ENCODE data around the gene MED12L.

MED12L gene

DNA sequence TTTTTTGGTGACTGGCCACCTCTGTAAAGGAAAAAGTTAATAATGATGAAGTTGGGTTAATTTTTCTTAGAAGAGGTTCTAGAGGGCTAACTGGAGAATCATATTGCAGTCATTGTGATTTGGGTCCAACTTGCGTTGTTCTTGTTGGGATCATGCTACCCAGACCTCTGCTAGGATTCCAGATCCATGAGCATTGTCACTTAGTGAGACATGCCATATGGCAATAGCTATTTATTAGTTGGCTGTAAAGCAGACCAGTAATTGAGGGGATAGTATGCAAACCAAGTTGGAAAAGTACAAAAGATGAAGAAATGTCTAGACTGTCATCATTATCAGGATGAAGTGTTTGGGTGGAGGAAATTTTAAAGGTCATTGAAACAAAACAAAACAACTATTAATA is 329.8 kb downstream of the MED12L start:
- DNase-seq (ENCODE audit: low spot score): no peak

DNA sequence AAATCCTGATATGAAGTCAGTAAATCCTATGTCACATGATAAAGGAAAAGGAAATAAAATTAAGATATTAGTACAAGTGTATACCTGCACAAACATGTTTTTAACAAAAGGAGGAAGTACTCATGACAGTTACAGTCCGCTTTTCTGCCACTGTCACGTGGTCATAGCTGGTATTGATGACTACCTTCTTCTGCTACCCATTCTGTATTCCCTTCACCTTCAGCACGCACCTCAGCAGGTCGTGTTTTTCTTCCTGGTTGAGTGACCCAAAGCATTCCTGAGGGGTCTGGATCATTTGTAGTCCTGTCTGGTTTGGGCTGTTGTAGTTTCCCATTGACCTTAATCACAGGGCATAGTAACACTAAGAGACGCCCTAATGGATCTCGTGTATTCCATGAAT is 334.3 kb downstream of the MED12L start:
- DNase-seq (ENCODE audit: low spot score): no peak

DNA sequence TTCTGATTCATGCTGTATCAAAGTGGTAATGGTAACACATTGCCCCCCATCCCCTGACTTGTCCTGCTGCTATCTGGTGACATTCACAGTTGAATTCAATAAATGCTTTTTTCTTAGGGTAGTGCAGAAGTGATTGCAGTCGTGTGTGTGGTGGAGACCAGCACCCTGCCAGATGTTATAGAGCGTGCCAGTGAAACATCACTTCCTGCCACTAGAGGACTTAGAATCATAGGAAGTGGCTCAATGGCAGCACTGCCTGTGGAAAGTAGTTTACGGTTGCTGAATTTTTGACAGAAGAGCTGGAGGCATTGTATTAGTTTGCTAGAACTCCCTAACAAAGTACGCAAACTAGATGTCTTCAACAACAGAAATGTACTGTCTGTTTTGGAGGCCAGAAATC is 336.5 kb downstream of the MED12L start:
- DNase-seq (ENCODE audit: low spot score): no peak

DNA sequence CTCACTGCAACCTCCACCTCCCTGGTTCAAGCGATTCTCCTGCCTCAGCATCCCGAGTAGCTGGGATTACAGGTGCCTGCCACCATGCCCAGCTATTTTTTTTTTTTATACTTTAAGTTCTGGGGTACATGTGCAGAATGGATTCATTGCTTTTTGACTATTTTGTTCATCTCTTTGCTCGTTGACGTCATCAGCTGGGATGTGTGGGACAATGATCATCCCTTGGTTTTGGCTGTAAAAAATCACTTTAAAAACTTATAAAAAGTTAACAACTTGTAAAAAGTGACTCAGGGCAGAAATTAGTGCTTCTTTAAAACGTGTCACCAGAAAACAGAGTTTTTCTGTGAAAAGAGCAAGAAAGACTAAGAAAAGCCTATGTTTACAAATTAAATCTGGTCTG is 337.6 kb downstream of the MED12L start:
- no peak for DNase-seq (ENCODE audit: low spot score)

DNA sequence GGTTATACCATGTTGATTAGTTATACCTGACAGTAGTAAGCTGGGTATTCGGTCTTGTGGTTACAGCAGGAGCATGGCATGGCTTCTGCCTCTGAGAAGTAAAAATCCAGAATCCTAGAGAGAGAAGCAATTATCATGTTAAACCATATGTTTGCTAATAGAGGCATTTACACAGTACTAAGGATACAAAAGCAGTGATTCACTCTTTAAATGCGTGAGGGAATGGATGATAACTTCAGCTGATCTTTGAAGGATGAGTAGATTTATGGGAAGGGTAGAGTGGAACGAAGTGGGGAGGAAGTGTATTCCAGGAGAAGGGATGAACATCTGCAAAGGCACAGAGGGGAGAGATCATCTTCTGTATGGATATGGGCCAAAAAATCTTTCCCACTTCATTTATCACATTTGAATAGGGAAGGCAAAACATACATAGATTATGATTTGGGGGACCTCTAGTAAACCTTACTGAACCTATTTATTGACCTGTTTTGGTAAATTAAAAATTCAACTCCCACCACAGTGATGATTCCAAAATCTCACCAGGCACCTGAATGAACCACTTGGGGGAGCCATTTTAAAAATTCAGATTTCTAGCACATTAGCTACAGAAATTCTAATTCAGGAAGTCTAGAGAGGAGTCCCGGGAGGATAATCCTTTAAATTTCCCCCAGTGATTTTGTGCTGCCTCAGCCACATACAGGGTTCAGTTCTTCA is 340.3 kb downstream of the MED12L start:
- DNase-seq (ENCODE audit: low spot score): no peak

DNA sequence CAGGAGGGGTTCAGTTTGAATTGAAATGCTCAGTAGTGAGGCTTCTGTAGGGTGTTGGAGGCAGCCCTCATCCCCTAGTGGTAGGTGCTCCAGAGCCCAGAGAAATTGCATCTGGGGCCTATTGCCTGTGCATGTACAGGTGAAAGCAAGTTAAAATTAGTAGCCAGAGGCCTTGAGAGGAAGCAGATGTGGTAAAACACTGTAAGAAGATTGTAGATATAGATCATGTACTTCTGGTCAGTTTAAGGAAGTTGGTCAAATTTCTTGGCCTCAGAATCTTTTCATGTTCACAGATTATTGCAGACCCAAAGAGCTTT is 340.8 kb downstream of the MED12L start:
- DNase-seq (ENCODE audit: low spot score): no peak

DNA sequence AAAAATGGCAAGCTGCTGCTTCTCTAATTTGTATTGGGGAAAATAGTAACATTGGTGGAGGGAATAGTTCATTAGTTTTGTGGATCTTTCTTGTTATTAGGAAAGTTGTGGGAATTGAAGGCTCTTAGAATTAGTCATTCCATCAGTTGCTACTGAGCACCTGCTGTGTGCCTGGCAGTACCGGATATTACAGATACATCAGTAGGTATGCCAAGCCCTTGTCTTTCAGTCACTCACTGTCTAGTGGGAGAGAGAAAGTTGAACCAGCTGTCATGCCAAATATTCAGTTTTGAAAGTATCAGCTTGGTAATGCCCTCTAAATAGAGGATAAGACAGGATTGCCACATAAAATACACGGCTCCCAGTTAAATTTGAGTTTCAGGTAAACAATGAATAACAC is 342.9 kb downstream of the MED12L start:
- DNase-seq (ENCODE audit: low spot score): peak; percentile 33

DNA sequence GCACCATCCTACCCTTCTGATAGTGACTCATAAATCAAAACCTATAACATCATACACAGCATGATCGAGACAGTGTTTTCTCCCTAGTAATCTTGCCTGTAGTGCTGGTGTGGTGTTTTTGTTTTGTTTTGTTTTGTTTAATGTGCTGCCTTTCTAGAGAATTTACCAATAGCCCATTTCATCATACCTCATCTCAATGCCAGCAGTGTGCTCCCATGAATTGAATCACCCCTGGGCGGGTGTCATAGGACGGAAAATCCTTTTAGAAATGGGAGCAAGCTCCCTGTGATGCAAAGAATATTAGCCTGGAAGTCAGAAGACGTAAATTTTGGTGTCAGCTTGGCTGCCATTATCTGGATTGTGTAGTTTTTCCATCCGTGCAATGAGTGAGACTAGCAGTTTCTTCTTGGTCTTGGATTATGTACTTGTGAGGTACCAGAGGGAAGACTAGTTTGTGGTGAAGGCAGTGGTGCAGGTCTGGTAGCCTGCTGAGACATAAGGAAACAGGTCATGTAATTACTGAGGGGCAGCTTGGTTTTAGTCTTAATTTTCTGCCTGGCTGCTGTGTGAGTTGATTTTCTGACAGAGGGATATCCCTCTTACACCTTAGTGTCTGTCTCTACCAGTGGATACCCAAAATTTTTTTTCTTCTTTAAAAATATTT is 345.5 kb downstream of the MED12L start:
- no peak for DNase-seq (ENCODE audit: low spot score)

DNA sequence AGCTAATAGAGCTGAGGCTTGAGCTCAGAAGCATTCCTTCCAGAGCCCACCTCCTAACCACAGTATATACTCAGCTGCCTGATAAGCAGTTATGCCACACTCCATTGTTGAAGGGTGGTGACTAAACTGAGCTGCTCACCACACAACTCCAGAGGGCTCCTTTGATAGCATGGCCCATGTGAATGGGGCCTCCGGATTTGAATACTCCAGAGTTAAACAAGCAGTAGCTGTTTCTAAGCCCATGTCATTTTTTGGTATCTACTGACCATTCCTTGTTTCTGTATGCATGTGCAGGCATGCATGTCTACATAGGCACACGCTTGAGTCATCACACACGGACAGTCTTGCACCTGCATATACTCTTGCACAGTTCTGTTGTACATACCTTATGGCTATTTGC is 346.5 kb downstream of the MED12L start:
- no peak for DNase-seq (ENCODE audit: low spot score)

DNA sequence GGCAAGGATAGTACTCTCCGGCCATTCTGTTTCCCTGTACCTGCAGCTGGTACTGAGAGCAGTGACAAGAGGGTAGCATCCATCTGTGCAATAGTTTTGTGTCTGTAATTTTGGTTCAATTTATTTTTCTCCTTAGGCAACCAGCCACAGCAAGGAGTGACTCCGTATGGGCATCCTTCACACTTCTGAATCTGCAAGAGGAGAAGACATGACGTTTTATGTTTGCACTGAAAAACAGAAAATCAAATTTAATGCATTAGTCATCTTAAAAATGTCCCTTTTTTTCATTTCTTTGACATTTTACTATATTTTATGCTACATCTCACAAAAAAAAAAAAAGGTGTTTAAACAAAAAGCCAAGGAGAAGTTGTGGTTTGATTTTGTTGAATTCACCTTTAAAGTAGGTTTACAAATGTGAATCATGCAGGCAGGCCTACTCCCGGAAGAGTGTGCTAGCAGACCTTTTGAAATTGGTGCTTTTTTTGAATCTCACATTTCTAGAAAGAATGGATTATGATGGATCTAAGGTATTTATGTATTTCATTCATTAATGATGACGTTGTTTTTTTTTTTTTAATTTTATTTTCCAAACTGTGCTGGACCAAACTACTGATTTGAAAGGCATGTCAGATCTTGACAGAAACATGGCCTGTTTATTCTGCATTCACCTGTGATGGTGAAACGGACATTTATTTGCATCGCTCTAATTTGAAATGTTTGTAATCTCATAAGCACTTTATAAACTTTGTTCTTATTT is 347.3 kb downstream of the MED12L start:
- no peak for DNase-seq (ENCODE audit: low spot score)

DNA sequence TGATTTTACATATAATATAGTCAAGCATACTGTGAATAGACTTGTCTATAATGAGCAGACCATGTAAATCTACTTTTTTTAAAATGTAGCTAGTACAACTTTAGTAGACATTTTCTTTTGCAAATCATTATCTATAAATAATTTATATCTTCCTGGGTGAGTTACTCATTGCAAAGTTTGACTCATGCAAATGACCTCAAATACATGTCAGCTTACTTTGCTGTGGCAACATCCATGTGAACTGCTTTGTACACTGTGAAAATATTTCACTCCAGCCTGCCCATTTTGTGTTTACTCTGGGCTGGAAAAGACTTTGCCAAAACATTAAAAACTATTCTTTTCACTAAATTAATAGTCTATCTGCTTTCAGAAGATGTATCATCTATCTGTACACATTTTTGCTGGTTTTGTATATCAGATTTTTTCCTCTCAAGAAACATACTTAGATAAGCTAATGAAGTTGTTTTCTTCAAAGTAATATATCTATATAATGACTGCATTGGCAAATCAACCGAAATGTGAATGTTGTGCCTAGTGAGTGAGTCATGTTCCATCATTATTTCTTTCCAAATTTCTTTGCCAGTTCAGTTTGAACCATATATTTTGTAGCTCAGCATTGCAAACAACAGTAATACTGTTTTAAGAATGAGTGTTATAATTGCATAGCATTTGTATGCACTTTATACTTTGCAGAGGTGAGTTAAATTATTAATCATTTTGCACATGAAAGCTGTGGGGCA is 348.9 kb downstream of the MED12L start:
- no peak for DNase-seq (ENCODE audit: low spot score)

DNA sequence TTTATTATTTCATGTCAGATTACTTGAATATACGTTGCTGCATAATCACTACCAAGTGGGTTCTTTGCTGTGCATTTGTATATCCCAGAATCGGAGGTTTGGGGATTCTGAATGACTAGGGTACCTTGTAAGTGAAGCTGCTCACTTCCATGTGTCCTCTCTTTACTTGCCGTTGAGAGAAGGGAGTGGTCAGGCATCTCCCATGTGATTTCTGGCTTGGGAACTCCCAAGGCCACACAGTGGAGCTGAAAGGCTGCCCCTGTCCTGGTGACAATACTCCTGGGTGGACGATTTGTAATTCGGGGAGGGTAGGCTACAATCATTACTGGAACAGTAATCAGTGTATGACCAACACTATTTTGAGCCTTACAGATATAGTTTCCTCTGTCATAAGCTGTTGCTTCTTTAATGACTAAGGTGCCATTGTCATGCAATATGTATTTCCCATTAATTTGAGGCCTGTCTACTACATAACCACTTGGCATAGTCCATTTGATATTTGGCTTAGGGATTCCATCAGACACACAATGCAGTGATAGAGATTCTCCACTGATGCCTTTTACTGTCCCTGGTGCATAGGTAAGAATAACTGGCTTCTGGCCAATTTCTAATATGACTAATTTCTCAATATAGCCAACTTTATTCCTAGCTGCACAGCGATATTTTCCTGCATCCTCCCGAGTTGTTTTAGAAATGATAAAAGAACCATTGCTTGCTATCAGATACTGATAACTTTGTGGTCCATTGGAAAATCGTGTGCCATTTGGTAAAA is 351.4 kb downstream of the MED12L start:
- DNase-seq (ENCODE audit: low spot score): no peak

DNA sequence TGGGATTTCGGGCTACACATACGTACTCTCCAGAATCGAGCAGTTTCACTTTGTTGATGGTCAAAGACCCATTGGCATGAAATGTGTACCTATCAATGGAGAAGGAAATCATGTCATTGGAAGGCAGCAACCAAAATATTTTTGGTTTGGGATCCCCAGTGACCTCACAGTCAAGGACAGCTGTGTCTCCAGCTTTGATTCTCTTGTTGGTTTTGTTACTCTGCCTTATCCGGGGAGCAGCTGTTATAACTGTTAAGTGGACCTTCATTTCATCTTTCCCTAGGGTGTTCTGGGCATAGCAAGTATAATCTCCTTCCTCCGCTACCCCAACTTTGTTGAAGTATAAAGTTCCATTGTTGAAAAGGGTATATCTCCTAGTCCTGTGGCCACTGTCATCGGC is 352.4 kb downstream of the MED12L start:
- DNase-seq (ENCODE audit: low spot score): no peak

DNA sequence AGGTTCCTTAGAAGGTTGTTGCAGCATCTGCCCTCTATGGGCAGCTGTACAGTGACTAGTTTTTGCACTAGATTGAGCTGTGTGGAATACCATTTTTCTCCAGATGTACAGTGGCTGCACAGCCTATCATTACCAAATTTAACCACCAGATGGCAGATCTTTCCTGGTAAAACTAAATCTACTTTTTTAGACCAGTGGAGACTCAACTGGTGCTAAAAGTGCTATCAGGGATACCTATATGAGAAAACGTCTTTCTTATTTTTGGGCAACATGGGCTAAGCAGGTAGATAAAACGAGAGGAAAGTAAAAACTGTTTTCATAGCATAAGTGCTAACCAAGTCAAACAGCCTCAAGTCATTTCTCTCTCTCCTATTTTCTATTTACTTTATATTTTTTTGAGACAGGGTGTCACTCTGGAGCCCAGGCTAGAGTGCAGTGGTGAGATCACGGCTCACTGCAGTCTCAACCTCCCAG is 354.2 kb downstream of the MED12L start:
- DNase-seq (ENCODE audit: low spot score): peak; percentile 67

DNA sequence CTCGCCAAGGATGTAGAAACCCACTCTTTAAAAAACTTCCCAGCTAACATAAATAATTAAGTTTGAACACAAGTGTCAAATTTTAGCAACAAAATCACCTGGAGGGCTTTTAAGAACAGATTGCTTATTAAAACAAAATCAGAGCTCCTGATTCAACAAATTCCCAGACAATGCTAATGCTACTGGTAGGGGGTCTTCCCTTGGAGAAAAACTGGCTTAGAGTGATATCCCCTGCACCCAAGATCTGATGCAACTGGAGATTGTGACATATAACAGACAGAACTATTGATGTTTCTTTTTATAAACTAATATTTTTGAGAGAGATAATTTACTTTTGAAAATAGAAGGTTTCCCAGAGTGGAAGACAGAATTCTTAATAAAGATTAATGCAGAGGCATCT is 355.5 kb downstream of the MED12L start:
- DNase-seq (ENCODE audit: low spot score): no peak

DNA sequence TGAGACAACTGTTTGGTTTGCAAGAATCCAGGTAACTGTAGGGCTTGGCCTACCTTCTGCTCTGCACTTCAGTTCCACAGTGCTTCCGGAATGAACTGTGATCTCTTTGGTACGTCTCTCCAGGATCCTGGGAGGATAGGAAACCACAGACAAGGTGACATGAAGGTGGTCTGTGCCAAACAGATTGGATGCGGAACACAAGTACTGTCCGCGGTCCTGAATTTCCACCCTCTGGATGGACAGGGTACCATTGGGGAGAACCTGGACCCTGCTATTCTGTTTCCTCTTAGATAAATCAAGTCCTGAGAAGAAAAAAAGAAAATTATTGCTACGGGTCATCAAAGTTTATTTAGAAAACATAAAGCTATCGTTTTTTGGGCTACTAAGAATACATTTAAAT is 358.1 kb downstream of the MED12L start:
- no peak for DNase-seq (ENCODE audit: low spot score)

DNA sequence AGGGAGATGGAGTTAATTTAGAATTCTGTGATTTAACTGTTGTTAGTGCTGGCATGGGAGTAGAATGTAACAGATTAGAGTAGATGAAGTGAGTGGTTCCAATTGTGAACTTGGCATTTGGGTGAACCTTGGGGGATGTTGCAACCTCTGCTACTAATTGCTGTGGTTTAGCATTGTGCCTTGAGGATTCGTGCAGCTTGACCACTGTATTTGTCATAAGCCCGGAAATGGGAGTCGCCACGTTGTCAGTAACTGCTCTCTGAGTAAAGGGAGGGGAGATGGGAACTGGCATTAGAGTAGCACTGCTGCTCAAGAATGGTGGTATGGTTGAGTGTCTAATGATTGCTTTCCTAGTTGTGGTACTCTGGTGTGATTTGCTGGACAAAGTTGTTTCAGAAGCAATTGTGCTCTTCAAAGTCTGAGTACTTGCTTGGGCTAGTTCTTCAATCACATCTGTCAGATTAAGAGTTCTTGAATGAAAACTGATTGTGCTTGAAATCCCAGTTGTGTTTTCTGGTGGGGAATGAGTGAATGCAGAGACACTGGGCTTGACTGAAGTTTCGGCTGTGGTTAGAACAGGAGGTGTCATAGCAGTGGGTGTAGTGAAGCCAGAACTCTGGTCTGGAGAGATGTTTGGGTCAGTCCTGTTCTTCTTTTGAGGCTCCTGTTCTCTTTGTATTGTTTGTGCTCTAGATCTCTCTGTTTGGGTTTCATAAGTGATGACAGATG is 360.0 kb downstream of the MED12L start:
- DNase-seq (ENCODE audit: low spot score): no peak

DNA sequence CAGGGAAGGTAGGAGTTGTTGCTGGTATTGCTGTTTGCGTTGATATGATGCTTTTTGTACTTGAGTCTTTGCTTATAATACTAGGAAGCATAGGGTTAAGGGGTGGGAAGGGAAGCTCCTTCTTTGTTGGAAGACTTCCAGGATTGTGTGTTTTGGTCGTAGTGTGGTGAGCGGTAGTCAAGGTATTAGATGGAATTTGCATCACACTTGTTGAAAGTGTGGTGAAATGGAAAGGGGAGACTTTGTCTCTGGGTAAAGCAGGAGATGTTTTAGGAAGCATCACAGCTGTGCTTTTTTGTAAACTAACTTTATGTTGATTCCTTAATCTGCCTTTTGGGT is 360.5 kb downstream of the MED12L start:
- DNase-seq (ENCODE audit: low spot score): no peak

DNA sequence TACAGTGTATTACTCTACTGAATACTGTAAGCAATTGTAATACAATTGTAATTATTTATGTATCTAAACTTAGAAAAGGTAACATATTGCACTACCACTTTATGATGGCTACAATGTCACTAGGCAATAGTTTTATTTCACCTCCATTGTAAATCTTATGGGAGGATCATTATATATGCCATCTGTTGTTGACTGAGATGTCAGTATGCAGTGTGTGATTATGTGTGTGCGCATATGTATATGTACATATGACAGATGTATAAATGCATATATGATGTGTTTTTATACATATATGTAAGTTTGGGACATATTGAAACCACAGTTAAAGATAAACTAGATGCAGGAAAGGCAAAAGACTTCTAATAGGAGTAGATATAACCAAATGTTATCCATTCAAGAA is 366.9 kb downstream of the MED12L start:
- DNase-seq (ENCODE audit: low spot score): no peak

DNA sequence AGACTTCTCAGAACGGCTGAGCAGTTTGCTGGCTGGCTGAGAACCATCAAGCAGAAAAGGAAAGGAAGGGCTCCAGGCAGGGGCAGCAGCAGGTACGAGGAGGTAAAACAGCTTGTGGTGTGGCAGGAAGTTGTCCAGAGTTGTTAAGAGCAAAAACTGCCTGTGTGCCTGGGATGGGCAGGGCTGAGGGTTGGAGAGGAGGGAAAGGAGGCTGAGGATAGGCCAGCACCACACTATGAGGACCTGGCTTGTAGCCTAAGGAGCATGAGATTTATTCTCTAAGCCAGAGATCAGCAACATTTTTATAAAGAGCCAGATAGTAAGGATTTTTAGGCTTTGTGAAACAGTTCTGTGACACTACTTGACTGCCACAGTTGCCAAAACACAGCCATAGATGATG is 367.4 kb downstream of the MED12L start:
- no peak for DNase-seq (ENCODE audit: low spot score)

DNA sequence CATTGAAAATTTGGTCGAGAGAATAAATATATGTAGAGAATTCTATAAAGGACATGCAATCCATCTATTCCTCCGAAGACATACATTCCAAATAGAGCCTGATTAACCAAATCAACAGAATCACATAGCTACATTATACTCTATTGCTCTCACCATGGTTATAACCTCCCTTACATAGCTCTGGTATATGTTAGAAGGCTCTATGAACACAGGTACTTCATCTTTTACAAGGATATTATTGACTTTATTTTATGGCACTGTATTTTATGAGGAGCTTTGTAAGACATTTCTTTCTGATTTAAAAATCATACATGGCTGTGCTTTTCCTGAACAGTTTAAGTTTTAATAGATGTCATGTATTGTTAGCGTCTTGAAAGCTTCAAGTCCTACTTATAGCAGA is 370.6 kb downstream of the MED12L start:
- no peak for DNase-seq (ENCODE audit: low spot score)
